ENCODE measurements around the gene LETMD1.
"Not testable (repeated sequence)": the region's sequence is repeated elsewhere in the genome, so short reads cannot be mapped to it uniquely, and the experiment has no call there.

The LETMD1 gene

DNA sequence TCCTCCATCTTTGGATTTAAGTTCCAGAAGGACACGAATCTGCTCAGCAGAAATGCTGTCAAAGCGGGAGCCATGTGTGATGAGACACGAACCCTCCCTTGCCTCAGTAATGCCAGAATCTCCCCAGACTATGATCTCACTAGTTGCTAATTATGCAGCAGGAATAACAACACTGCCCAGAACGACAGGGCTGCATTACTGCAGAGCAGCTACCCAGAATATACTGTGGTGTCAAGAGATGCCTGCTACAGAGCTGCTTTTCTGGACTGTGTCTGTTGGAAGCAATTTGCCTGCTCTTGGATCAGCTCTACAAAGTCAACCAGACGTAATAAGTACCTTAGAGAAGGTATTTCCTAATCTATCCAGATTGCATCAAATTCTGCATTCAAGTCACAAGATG, 29.8 kb downstream of the LETMD1 start:
- DNase-seq (ENCODE audit: low read depth in 3 of 3) = no peak

DNA sequence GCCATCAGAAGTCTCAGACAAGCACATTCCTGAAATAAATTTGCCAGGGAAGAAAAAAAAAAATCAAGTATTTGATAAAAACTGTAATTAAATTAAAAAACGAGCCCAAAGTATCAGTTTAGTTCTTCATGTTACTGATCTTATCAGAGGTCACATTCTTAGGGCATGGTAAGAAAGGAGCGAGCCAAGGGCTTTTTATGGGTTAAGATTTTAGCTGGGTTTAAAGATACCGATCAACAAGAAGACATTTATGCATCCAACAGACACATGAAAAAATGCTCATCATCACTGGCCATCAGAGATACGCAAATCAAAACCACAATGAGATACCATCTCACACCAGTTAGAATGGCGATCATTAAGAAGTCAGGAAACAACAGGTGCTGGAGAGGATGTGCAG, 30.2 kb downstream of the LETMD1 start:
- not testable (repeated sequence) for DNase-seq (ENCODE audit: low read depth in 3 of 3)

DNA sequence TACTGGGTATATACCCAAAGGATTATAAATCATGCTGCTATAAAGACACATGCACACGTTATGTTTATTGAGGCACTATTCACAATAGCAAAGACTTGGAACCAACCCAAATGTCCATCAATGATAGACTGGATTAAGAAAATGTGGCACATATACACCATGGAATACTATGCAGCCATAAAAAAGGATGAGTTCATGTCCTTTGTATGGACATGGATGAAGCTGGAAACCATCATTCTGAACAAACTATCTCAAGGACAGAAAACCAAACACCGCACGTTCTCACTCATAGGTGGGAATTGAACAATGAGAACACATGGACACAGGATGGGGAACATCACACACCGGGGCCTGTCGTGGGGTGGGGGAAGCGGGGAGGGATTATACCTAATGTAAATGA, 30.7 kb downstream of the LETMD1 start:
- DNase-seq (ENCODE audit: low read depth in 3 of 3) = not testable (repeated sequence)

DNA sequence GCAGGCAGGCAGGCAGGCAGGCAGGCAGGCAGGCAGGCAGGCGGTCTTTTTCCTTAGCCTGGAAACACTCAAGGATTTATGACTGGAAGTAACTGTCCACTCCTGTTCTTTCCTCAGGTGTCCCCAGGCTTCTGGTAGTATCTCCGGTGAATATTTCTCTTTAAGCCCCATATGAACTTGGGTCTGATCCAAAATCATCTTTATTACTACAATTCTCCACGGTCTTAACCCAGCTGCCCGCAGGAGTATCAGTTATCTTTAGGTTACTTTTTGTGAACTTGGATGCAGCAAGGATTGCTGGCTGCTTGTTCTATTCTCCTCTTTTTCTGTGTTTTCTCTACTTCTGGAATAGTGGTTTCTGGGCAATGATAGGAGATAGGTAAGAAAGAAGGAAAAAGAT, 32.0 kb downstream of the LETMD1 start:
- no peak for DNase-seq (ENCODE audit: low read depth in 3 of 3)

DNA sequence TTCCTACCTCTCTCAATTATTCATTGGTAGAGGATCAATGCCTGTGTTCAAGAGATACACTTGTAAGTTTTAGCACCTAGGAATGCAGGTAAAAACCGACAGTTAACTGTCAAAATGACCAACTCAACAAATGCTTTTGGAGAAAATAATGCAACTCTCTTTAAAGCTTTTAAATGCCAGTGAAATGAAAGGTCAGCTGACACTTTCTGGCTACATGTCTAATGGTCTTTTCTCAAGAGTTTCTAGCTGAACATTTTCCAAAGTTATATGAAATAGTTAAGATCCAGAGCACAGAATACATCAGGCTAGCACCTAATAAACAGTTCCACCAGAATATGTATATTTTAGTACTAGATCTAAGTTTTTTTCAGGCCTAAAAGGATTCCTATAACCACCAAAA, 33.3 kb downstream of the LETMD1 start:
- DNase-seq (ENCODE audit: low read depth in 3 of 3) = no peak

DNA sequence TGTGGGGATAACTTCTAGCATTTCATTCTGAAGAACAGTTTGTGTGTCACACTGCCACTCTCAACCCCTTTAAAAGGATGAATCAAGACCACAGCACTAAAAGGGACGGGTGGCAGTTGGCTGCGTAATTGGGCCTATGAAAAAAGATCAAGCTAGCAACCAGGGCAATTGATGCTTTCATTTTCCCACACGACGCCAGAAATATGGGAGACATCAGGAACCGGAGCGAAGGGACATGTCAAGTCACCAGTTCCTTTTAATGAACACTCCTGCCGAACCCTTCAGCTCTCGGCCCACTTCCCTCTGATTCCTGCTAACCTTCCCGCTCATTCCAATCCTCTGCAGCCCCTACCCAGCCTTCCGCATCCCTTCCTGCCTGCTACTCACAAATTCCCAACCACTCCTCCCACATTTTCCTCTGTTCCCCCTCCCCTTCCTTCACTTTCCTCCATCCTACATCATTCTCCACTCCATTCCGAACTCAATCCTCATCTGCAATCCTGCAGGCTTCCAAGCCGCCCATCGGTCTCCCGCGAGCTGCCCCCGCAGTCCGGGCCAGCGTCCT, 34.5 kb downstream of the LETMD1 start:
- DNase-seq (ENCODE audit: low read depth in 3 of 3) = peak in 1 of 3 experiments; percentile 5

DNA sequence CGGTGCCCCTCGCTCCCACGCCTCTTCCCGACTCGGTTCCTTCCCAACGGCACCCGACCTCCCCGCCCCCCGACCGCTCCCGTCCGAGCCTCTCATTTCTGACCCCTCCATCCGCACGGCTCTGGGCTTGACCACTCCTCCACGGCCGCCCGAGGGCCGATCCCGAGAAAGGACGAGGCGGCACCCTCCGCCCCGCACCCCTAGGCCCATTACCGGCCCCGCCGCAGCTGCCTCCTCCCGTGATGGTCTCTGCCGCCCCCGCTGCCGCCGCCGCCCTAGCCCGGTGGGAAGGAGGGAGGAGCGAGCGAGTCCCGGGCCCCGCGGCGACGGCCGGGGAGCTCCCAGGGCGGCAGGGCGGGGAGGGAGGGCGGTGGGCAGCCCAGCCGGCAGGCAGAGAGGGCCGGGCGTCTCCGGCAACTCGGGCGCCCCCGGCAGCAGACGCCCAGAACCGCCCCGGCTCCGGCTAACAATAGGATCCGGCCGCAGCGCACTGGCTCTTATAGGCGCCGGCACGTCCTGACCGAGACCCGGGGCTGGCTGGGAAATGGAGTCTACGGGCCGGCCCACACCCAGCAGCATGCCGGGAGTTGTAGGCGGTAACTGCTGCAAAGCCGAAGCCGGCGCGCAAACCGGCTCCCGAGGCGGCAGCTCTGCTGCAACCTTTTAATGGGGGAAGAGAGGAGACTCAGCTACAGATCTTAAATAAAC, 35.2 kb downstream of the LETMD1 start, which contains the start of gene CSRNP2:
TSS of gene CSRNP2 (minus strand) at position 471 of the 708 bp plus-strand sequence. CDS start 7,035 bp downstream, outside the sequence.
- peak; percentile 85 to 88 (median 88) for DNase-seq (ENCODE audit: low read depth in 3 of 3)

DNA sequence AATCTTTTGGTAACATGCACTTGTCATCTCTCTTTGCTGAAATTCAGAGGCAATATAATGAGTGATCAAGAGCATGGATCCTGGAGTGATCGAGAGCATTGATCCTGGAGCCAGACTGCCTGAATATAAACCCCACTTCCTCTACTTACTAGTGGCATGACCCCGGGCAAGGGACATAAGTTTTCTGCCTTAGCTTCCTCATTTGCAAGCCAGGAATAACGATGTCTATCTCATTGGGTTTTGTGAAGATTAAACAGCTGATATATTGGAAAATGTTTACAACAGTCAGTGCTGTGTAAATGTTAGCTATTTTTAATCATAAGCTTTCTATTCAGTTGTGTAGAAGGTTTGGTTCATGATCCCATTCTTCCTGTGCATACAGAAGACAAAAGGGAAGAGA, 37.6 kb downstream of the LETMD1 start:
- DNase-seq (ENCODE audit: low read depth in 3 of 3) = no peak

DNA sequence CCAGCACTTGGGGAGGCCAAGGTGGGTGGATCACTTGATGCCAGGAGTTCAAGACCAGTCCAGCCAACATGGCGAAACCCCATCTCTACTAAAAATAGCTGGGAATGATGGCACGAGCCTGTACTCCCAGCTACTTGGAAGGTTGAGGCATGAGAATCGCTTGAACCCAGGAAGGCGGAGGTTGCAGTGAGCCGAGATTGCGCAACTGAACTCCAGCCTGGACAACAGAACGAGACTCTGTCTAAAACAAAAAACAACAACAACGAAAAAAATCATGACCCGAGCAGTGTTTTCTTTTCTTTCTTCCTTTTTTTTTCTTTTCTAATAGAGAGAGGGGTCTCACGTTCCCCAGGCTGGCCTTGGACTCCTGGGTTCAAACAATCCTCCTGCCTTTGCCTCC, 38.8 kb downstream of the LETMD1 start:
- DNase-seq (ENCODE audit: low read depth in 3 of 3) = no peak

DNA sequence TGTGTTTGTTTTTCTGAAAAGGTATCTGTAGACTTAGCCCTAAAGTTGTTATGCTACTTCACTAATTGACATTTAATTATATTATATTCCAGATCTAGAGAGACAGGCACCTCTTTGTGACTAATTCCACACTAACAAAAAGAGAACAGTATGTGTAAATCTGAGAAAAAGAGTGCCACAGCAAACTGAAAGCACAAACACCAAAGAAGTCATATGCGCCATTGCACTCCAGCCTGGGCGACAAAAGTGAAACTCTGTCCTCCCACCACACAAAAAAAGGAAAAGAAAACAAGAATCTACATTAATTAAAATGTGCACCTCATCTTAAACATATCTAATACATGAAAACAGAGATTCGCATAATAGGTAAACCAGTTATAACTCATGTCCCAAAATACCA, 39.7 kb downstream of the LETMD1 start:
- no peak for DNase-seq (ENCODE audit: low read depth in 3 of 3)

DNA sequence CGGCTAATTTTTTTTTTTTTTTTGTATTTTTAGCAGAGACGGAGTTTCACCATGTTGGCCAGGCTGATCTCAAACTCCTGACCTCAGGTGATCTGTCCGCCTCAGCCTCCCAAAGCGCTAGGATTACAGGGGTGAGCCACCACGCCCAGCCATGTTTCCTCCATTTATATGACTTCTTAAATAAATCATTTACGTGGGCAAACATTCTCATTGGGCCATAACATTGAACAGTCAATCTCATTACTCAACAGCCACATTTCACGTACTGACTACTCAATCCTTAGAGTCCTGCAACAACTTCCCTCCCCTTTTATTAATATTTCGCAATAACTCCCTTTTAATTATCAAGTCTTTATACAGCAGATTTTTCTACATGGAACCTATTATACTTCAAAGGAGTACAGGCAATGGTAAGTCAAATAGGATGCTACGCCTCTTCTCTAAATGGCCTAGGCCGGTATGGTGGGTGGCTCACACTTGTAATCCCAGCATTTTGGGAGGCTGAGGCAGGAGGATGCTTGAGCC, 42.6 kb downstream of the LETMD1 start:
- no peak for DNase-seq (ENCODE audit: low read depth in 3 of 3)

DNA sequence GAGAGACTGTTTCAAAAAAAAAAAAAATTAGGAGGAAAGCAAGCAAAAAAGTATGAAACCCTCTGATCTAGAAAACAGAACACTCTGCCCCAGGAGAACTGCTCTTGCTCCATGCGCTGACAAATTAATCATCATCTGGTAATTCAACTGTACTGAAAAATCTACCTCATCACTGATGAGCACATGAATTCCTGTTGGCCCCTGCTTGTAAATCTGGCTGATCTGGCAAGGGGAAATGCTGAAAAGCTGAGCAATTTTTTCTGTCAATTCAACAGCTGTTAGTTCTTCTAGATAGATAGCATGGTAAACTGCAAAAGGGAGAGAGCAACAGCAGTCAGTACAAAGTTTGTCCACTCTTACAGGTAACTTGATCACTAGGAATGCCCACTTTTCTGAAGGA, 50.5 kb downstream of the LETMD1 start:
- no peak for DNase-seq (ENCODE audit: low read depth in 3 of 3)

DNA sequence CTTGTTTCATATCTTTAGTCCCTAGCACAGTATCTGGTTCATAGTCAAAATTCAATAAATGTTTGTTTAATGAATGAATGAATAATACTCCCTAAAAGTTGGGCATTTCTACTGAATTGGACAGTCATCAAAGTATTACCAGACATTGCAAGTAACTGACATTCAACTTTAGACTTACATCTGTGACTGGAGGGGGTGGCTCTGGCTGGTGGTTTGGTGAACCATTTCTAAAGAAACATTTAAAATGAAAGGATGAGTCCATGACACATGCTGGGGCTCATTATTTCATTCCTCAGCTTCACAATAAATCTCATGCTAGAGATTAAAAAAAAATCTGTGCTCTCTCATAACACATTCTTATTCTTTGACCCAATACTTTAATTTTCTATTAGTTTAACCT, 55.9 kb downstream of the LETMD1 start:
- no peak for DNase-seq (ENCODE audit: low read depth in 3 of 3)

DNA sequence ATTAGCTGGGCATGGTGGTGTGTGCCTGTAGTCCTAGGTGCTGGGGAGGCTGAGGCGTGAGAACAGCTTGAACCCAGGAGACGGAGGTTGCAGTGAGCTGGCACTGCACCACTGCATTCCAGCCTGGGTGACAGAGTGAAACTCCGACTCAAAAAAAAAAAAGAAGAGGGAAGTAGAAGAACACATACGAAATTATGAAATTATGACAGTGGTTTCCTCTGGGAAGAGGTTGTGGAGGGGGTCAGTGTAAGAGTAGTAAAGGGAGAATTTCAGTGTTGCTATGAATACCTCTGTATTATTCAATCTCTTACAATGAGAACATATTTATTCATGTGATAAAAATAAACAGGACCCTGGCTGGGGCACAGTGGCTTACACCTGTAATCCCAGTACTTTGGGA, 60.0 kb downstream of the LETMD1 start:
- no peak for DNase-seq (ENCODE audit: low read depth in 3 of 3)
